GM12873 (cell line): ENCODE data around the gene PCDH7.

Source experiments
- TF ChIP-seq, protein P1 (sequence below): IDR thresholded peaks from 2 replicates; pipeline ENCODE4 v1.5.1; 2012; ENCODE audit warnings: low read depth, mild to moderate bottlenecking, moderate library complexity, low read length, control low read depth; ENCODE audit not compliant: insufficient read depth; ENCODE audit errors: missing control alignments

Gene PCDH7

DNA sequence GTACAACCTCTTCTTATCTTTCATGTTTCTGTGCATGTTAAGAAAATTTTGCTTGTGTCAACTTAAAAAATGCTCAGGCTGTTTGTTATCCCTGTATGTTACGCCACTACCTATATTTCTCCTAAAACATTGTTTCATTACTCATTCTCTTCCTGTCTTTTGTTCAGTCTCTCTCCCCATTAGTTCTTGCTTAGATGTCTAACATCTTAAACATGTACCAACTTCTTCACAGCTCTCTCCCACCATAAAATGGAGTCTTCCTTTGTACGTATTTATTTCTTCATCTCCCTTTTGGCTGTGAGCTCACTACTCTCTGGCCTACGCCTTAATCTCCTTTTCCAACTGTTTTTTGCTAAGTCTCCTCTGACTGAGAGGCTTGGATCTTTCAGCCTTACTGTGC is 36.4 kb downstream of the PCDH7 start:
- TF ChIP-seq, protein P1, sequence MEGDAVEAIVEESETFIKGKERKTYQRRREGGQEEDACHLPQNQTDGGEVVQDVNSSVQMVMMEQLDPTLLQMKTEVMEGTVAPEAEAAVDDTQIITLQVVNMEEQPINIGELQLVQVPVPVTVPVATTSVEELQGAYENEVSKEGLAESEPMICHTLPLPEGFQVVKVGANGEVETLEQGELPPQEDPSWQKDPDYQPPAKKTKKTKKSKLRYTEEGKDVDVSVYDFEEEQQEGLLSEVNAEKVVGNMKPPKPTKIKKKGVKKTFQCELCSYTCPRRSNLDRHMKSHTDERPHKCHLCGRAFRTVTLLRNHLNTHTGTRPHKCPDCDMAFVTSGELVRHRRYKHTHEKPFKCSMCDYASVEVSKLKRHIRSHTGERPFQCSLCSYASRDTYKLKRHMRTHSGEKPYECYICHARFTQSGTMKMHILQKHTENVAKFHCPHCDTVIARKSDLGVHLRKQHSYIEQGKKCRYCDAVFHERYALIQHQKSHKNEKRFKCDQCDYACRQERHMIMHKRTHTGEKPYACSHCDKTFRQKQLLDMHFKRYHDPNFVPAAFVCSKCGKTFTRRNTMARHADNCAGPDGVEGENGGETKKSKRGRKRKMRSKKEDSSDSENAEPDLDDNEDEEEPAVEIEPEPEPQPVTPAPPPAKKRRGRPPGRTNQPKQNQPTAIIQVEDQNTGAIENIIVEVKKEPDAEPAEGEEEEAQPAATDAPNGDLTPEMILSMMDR = no peak

DNA sequence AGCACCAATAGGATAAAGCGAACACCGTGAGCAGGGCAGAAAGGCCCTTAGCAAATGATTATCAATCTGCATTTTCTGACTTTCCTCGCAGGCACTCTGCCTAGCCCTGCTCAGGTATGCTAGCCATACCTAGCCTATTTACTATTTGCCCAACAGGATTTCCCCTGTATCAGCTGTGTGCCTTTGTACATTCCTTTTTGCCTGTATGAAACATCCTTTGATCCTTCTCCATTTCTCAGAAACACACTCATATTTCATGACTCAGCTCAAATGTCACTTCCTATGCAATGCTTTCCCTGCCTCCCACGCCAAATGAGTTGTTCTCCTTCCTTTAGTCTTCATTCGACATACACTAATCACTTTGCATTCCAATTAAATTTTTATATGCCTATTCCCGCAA is 37.2 kb downstream of the PCDH7 start:
- TF ChIP-seq, protein P1 = no peak

DNA sequence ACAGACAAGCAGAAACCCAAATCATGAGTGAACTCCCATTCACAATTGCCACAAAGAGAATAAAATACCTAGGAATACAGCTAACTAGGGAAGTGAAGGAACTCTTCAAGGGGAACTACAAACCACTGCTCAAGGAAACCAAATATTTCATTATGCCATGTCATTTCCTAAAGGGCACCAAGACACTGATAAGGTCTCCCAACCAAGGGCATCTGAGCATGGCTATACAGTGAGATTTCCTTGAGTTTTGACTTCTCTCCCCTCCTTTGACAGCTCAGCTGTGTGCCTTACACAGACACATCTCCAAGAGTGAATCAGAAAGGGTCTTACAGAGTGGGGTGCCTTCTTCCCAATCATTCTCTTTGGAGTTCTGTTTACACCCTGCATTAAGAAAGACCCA is 40.4 kb downstream of the PCDH7 start:
- TF ChIP-seq, protein P1 = no peak

DNA sequence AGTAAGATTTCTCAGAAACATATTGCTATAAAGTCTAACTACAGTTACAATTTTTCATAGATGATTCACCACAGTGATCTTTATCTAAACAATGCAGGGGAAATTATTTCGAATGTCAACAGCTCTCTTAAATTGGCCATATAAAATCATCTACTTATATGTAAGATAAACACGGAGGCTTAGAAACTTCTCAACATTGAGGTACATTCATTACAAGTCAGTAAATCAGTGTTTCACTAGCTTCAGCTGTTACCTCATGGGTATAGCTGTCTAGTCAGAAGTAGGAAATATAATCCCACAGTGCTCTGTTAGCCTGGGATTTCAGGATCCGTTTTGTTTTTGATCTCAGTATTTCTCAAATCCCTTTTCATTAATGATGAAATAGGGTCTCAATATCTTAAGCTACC is 43.2 kb downstream of the PCDH7 start:
- TF ChIP-seq, protein P1 = no peak

DNA sequence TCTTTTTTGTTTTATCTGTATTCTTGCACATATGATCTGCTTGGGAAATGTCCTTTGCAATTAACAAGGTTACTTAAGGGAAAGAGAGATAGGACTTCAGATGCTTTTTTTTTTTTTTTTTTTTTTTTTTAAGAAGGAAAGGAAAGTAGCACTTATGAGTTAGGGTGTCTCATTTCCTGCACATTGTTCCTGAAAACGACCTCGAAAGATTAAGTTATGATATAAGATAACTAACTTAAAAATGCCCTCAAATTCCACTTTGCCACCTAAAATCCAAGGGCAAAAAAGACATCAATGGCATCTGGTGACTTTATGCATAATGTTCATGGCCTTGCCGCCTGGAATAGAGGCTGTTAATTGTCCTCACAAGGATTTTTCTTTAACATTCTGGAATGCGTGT is 44.9 kb downstream of the PCDH7 start:
- TF ChIP-seq, protein P1 = no peak

DNA sequence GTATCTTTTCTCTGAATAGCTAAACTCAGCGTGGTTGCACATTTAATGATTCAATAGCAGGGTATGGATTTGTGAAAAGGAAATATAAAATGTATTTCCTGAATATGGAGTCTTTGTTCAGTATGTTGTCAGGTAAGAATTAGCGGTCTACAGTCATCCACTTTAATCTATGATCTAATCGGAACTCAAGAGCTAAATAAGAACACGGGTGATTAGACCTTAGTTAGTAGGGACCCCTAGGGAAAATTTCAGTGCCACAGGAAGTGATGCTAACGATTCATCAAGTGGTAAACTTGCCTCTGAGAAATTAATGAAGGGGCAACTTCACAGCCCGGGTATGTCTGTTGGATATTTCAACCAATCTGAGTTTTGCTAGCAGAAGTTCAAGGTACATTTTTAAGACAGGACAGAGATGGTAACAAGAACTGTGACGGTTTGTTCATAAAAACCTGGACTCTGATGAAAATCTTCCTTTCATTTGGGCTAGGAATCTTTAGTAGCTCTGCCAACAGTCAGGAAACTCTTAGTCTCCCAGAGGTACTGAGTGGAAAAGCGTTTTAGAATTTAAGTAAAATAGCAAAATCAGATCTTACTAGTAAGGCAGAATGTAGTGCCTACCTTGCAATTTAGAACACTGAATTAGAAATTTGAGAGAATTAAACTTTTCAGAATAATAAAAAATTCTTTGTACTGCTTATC is 47.1 kb downstream of the PCDH7 start:
- TF ChIP-seq, protein P1 = no peak

DNA sequence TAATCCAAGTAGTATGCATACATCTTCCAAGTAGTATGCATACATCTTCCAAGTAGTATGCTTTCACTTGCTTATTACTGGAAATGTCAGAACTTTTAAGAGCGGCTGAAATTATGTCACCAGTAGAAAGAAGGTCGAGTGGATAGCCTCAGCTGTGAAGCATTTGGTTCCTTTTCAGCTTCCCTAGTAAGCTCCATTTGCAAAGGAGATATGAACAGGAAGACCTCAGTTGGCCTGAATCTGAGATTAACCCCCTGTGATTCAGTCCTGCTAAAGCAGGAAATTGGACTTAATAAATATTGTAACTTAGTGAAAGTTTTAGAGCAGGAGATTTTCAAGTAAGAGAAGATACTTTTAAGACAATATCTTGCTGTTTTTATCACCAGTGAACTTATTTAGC is 48.1 kb downstream of the PCDH7 start:
- TF ChIP-seq, protein P1 = no peak

DNA sequence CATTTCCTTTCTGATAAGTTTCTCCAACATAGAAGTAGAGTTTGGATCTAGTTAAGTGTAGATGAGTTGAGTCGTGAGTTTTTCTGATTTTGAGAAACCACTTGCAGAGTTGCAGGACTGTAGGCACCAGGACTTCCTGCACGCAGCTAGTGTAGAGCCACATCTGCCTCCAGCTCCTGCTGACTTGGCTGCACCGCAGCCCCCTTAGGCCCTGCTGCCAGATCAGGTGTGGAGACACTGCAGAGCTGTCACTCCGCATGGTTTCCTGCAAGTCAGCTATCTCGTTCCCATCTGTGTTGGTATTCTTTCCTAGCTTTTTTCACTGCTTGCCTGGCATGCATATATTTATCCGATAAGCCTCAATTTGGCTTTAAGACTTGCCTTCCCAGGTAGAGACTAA is 48.9 kb downstream of the PCDH7 start:
- TF ChIP-seq, protein P1 = no peak
